Stimulated activated naive CD8-positive, alpha-beta T cell treated with anti-CD3 and anti-CD28 coated beads, Interleukin-15, amount 100 ng/mL, for 72 hours (primary cell): Measurements from ENCODE around the gene ZNF446.

Experiments
- ATAC-seq: fragments of 150-1000 bp; cut with Tn5 transposase; 2 replicates; pipeline ENCODE4 v1.10.0; 2021; ENCODE audit warnings: mild to moderate bottlenecking, moderate library complexity
- DNase-seq, 2 donors: peaks; one replicate each; pipeline ENCODE4 v3.0.0; 2021 to 2022
- H3K27ac Mint-ChIP-seq, 2 donors: one replicate each; pipeline ENCODE4 v1.8.0; 2022; ENCODE audit warnings: mild to moderate bottlenecking in 2 of 2, mixed read lengths in 2 of 2, moderate library complexity in 2 of 2
- H3K27me3 Mint-ChIP-seq: one replicate; pipeline ENCODE4 v1.8.0; 2022; ENCODE audit warnings: mixed read lengths
- H3K4me1 Mint-ChIP-seq: one replicate; pipeline ENCODE4 v1.8.0; 2022; ENCODE audit warnings: mild to moderate bottlenecking, mixed read lengths
- H3K4me3 Mint-ChIP-seq, 2 donors: one replicate each; pipeline ENCODE4 v1.8.0; 2022; ENCODE audit warnings: mild to moderate bottlenecking in 2 of 2, mixed read lengths in 2 of 2, moderate library complexity in 1 of 2
- H3K9me3 Mint-ChIP-seq, 2 donors: one replicate each; pipeline ENCODE4 v1.8.0; 2022; ENCODE audit warnings: mixed read lengths in 2 of 2

The ZNF446 gene

DNA sequence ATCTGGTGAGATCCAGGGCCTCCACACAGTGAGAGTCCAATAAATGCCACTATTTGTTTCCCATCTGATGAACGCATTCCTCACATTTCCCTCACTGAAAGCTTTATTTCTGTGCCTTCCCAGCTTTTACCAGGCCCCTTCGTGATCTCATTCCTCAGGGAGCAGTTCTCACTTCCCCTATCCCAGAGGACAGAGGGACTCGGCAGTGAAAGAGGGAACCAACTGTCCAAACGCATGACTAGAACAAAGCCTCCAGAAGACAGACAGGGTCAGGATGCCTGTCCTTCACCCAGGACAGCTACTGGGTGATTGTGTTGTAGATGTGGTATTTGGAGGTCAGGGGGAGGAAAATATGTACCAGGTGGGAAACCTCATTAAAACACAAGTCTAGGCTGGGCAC is 45.5 kb downstream of the ZNF446 start:
- ATAC-seq (no peak), DNase-seq (no peak)
- peaks cover 35% of the 10 kb centered on the region for H3K4me1 Mint-ChIP-seq
- H3K9me3 Mint-ChIP-seq: no peaks in the 10 kb centered on the region
- H3K27me3 Mint-ChIP-seq: no peaks in the 10 kb centered on the region
- peak overlapping the region in 1 of 2 donors; percentile 7 for H3K4me3 Mint-ChIP-seq
- H3K27ac Mint-ChIP-seq: no peak overlapping the region

DNA sequence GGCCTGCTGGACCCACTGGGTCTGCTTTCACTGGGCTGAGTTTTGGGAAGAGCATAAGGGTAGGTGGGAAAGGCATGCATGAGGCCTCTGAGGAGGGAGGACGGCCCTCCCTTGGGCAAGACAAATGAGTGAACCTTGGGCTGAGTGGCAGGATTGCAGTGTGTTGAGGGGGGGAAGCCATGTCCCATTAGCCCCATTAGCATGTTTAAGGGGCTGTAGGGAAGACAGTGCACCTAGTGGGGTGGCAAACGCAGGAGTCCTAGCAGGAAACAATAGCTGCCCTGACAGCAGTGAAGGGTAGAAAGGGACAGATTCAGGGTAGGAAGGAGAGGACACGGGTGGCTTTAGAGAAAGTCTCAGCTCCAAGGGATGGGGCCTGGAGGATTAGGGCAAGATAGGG is 46.6 kb downstream of the ZNF446 start:
- H3K27ac Mint-ChIP-seq: no peak overlapping the region
- no peak for DNase-seq
- H3K27me3 Mint-ChIP-seq: no peaks in the 10 kb centered on the region
- no peaks in the 10 kb centered on the region for H3K9me3 Mint-ChIP-seq
- no peak overlapping the region for H3K4me3 Mint-ChIP-seq
- H3K4me1 Mint-ChIP-seq: peaks cover 25% of the 10 kb centered on the region
- ATAC-seq: no peak

DNA sequence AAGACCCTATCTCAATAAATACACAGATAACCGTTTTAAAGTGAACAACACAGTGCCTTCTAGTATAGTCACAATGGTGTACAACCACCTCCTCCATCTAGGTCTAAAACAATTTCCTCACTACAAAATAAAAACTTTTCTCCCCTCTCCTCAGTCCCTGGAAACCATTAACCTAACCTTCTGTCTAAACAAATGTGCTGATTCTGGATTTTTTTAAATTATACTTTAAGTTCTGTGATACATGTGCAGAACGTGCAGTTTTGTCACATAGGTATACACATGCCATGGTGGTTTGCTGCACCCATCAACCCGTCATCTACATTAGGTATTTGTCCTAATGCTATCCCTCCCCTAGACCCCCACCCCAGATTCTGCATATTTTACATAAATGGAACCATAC is 53.3 kb downstream of the ZNF446 start:
- Mint-ChIP-seq H3K27me3 (no peaks in the 10 kb centered on the region), H3K4me1 (no peaks in the 10 kb centered on the region), H3K27ac (no peak overlapping the region), H3K4me3 (no peak overlapping the region), H3K9me3 (no peaks in the 10 kb centered on the region)
- ATAC-seq (no peak), DNase-seq (no peak)
